CD4-positive, alpha-beta T cell treated with Interleukin-4 for 1 hour (primary cell): Measurements from ENCODE around the gene ATG14.
A peak's percentile ranks its signal among the peaks of the same experiment; 100 is the strongest.
"Not testable (repeated sequence)": the region's sequence is repeated elsewhere in the genome, so short reads cannot be mapped to it uniquely, and the experiment has no call there.

Experiments
- DNase-seq, 2 donors: peaks; one replicate each; pipeline ENCODE4 v3.0.0-alpha.2; 2020 to 2022

The ATG14 gene

GRCh38 chr14:55350461-55350860 is 61.2 kb downstream of the ATG14 start:
- no peak for DNase-seq

DNA sequence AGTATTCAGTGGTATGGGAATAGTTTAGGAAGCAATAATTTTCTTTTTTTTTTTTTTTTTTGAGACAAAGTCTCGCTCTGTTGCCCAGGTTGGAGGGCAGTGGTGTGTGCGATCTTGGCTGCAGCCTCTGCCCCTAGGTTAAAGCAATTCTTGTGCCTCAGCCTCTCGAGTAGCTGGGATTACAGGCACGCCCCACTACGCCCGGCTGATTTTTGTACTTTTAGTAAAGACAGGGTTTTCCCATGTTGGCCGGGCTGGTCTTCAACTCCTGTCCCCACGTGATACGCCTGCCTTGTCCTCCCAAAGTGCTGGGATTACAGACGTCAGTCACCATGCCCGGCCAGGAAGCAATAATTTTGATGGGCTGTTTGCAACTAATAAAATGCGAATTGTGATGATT is 62.1 kb downstream of the ATG14 start:
- no peak for DNase-seq

GRCh38 chr14:55348766-55349453 is 62.7 kb downstream of the ATG14 start:
- DNase-seq: no peak

DNA sequence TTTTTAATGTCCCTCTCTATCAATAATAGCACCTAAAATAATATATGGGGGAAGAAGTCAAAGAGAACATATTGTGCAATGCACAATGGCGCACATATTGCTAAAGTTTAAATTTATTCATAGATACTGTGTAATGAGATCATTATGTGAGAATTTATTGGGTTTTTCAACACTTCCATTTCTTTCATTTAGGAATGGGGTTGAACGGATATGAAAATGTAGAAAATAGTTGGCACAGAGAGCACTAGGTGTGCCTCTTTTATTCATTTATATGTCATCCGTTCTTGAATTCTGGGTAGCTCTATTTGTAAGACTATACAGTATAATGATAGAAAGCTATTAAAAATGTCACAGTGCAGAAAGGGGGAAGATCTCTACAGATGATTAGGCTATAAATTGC is 63.9 kb downstream of the ATG14 start:
- DNase-seq: no peak

DNA sequence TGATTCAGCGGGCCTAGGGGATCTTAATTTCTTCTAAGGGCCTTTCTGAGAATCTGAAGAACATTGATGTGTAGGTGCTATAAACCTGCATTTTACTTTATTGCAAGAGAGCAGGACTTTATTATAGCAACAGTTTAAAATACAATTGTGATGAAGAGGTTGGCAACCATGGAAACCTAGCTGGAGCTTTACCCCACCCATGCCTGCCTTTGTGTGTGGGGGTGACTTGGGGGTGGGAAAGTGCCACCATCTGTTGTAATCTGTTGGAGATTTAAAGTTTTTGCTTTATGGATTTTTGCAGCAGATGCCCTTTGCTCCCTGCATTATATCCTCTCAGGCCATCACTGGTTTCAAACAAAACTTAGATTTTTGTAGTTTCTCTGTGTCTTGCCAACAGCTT is 64.6 kb downstream of the ATG14 start:
- no peak for DNase-seq

DNA sequence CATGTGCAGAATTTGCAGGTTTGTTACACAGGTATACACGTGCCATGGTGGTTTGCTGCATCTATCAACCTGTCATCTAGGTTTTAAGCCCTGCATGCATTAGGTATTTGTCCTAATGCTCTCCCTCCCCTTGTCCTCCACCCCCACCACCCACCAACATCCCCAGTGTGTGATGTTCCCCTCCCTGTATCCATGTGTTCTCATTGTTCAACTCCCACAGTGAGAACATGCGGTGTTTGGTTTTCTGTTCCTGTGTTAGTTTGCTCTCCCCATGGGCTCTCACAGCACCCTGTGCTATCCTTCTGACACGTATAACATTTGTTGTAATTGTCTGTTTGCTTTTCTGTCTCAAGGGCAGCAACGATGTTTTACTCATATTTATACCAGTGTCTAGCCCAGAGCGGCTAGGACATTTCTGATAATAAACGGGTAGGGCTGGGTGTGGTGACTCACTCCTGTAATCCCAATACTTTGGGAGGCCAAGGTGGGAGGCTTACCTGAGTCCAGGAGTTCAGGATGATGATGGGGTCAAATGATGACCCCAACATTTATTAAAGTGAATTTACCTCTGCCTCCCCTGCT is 67.0 kb downstream of the ATG14 start:
- DNase-seq: not testable (repeated sequence)

GRCh38 chr14:55341781-55342180 is 69.8 kb downstream of the ATG14 start:
- no peak for DNase-seq

DNA sequence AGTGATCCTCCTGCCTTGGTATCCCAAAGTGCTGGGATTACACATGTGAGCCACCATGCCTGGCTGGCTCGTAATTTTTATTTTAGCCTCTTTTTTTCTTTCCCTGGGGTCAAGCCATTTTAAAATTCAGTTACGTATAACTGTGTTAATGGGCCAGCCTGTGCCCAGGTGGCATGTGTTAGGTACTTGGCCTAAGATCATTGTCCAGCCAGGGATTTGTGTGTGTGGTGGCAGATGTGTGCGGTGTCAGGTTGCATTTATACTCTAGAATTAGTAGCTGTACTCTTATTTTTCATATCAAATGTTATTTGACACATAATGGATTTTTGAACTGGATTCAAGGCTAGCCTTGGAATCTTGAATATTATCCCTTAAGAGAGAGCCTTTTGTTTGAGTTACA is 71.1 kb downstream of the ATG14 start:
- DNase-seq: no peak

- peak in 1 of 2 donors; percentile 33 for DNase-seq
Observed at GRCh38 chr14:55339770-55340169, 71.9 kb downstream of the ATG14 start.

DNA sequence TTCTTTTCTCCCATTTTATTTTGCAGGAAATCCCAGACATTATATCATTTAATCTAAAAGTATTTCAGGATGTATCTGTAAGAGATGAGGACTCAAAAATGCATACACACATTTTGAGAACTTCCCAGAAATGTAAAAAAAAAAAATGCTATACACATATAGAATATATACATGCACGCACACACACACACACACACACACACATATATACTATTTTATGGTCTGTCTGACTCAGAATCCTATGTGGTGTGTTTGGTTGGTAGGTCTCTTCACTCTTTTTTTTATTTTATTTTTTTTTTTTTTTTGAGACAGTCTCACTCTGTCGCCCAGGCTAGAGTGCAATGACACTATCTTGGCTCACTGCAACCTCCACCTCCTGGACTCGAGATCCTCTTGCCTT is 74.9 kb downstream of the ATG14 start:
- peak in 1 of 2 donors; percentile 9 for DNase-seq

DNA sequence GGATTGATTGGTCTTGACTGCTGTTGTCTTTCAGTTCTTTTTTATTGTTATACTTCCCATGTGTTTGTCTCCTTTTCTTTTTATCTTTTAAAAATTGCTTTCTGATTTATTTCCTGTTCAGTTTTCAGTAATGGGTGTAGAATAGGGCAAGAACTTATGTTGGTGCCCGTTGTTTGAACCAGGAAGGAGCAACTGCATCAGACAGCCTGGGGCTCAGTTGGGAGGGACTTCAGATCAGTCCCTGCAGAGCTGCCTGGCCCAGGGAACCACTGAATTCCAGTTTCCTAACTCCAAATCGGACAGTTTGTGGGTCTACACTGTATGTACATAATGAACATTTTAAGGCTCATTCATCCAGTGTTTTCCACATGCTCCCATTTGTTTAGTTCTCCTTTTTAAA is 75.5 kb downstream of the ATG14 start:
- DNase-seq: peak in 1 of 2 donors; percentile 51

GRCh38 chr14:55333711-55334485 is 77.7 kb downstream of the ATG14 start:
- peak in 1 of 2 donors; percentile 57 for DNase-seq

DNA sequence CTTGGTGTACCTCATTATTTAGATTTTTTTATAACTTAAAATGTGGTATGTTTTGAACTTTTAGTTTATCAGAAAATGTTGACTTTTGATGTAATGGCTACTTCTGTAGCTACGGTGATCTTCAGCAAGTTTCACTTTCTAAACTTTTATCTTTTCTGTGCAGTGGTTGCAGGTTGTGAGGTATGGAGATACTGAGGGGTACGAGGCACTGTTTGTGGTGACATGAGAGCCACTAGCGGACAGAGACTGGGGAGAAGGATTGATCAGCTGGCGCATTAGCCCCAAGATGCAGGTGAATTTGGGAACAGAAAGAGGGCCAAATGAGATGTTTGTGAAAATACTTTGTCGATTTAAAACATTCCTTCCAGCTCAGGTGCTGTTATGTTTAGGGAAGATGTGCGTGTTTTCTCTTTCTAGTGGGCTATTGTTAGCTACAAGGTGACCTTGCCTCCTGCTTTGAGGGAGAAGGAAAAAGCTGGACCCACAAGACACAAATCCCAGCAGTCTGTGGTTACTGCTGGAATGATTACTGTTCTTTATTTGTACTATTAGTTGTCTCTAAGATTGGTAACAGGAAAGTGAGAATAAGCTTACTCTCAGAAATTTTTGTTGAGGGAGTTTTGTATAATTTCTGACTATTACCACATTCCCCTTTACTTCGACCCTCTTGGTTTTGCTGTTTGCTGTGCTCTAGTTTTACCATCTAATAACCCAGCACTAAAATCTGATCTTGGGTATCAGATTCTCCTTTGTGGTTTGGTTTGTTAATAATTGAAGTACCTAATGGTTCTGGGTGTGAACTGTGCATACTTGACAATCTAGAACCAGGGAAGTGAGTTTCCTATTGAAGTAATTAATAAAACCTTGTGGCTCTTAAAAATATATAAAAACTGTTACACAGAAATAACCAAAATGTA is 78.7 kb downstream of the ATG14 start:
- DNase-seq: peak in 1 of 2 donors; percentile 67

DNA sequence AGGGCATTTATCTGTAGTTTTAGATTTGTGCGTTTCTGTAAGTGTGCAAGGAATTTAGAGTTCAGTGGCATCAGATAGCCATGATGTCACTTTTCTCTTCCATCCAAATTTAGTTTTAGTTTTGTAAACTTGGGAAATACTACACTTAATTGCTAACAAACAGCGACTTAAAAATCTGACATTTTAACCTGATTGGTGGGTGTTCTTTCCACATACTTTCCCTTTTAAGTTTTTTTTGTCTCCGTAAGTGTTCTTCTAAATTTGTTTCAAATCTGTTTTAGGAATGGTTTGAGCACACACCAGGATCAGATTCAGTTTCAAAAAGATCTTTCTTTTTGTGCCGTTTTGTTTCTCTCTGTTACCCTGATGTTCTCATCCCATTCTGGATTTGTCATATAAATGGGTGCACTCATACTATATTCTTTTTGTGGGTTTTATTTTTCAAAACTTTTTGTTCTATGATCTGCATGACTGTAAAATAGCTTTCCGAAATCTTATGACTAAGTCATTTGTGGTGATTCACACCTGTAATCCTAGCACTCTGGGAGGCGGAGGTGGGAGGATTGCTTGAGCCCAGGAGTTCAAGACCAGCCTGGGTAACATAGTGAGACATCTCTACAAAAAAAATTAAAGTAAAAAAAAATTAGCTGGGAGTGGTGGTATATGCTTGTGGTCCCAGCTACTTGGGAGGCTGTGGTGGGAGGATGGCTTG is 81.5 kb downstream of the ATG14 start:
- DNase-seq: no peak

DNA sequence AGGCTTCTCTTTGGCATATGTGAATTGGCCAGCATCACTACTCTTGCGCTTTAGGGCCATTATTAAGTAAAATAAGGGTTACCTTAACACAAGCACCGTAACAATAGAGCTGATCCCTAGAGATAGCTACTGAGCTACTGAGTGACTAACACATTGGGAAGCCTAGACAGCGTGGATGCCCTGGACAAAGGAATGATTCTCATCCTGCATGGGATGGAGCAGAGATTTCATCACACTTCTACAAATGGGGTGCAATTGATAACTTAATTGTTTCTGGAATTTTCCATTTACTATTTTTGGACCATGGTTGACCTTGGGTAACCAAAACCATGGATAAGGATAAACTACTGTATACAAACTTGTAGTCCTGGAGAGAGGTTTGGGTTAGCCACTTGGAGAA is 83.3 kb downstream of the ATG14 start:
- DNase-seq: no peak

GRCh38 chr14:55327179-55327578 is 84.5 kb downstream of the ATG14 start:
- DNase-seq: peak in 1 of 2 donors; percentile 14

DNA sequence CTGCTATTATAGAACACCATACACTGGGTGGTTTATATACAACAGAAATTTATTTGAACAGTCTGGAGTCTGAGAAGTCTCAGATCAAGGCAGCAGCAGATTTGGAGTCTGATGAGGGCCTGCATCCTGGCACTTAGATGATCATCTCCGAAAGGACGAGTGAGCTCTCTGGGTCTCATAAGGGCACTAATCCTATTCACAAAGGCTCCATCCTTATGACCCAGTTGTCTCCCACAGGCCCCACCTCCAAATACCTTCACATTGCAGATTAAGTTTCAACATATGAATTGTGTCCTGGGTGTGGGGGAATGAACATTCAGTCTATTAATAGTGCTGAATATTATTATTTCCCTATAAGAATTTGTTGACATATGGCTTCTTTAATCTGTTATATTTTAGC is 86.8 kb downstream of the ATG14 start:
- no peak for DNase-seq

GRCh38 chr14:55323910-55324309 is 87.7 kb downstream of the ATG14 start:
- DNase-seq: peak in 1 of 2 donors; percentile 21

DNA sequence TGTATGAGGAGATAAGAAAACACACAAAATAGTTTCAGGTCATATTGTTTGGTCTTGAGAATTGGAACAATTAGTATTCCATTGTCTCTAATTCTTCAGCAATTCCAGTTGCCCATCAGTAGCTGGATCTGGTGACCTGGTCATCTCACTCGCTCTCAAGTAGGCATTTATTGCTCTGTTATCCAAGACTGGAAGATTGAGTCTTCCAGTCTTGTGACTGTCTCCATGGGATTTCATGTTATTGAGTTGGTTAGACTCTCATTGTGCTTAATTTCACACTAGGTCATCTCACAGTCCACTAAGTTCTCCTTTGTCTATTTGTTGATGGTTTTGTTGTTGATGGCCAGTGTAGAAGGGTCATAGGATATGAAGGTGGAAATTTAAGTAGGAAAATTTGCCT is 92.9 kb downstream of the ATG14 start:
- no peak for DNase-seq

GRCh38 chr14:55317542-55318306 is 93.9 kb downstream of the ATG14 start:
- no peak for DNase-seq

- DNase-seq: no peak
Observed at GRCh38 chr14:55316564-55316963, 95.1 kb downstream of the ATG14 start.
